ENCODE measurements around the gene ATXN7L3.
"Not testable (repeated sequence)": the region's sequence is repeated elsewhere in the genome, so short reads cannot be mapped to it uniquely, and the experiment has no call there.

ATXN7L3 gene

GRCh38 chr17:44199553-44200477 lies at the start of gene ATXN7L3:
TSS of gene ATXN7L3 (minus strand) at chr17:44199884. CDS start at chr17:44198070, 1,814 bp downstream.
- peak; percentile 99 to 100 for DNase-seq

DNA sequence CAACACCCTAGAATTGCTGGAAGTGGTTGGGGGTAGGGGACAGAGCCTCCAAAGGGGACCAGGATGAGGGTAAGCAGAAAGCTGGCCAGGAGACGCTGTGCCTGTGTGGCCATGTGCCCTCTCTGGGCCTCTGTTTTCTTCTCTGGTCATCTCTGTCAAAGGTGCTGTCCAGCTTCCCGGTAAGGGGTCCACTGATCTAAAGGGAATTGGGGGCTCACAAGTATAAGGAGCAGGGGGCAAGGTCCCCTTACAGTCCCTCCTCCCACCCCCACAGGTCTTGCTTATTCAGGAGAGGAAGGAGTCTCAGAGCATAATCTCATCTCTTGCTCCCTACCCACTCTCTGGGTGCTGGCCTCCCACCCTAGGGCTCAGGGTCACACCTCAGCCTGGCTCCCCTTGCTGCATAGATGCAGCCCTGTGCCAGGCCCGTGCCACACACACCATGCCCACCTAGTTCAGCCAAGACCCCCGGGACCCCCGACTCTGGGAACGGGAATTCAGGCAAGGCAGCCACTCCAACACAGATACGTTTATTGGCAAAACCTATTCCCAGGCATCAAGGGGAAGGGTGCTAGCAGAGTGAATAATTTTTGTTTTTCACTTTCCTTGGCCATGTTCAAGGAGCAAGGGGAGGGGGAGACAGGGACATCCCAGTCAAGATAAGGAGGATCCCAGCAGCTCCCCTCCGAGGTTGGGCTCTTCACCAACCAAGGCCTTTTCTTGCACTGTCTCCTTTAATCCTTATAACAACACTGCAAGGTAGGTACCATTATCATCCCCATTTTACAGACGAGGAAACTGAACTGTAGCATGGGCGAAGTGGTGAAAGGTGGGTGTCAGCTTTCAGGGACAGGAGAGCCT lies 48.4 kb upstream of the ATXN7L3 start:
- no peak for DNase-seq

DNA sequence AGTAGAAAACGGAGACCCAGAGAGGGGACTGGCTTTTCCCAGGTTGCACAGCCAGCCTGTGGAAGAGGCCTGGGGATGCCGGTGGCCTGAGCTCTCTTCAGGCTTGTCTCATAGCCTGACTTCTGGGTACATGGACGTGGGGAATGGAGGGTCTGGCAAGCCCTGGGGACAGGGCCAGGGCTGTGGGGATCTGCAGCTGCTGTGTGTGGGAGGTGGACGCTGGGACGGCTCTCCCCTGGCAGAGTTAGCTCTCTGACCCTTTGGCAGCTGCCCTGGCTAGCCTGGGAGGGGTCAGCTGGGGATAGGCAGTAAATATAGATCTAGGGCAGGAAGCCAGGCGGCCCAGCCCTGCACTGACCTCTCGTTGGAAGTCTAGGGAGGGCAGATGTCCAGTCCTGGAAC lies 47.8 kb upstream of the ATXN7L3 start:
- no peak for DNase-seq

DNA sequence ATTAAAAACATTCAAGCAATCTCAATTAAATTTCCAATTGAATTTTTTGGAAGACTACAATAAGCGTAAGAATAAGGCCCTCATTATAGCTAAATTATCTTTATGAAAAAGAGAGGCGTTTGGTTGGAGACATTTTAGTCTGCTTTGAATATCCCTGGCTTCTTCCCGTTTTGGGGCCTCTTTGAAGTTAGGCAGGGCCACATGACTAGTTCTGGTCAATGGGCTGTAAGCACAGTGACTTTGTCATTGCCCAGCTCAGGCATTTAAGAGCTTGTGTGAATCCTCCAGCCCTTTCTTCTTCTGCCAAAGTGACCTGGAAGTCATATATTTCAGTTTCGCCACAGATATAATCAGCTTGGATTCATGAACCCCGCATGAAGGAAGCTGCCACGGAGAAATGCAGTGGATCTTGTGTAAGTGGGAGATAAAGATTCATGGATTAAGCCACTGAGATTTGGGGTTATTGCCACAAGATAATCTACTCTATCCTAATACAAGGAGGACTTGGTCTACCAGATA lies 41.5 kb upstream of the ATXN7L3 start:
- no peak for DNase-seq

DNA sequence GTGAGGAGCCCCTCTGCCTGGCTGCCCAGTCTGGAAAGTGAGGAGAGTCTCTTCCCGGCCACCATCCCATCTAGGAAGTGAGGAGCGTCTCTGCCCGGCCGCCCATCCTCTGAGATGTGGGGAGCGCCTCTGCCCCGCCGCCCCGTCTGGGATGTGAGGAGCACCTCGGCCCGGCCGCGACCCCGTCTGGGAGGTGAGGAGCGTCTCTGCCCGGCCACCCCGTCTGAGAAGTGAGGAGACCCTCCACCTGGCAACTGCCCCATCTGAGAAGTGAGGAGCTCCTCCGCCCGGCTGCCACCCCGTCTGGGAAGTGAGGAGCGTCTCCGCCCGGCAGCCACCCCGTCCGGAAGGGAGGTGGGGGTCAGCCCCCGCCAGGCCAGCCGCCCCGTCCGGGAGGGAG lies 38.2 kb upstream of the ATXN7L3 start:
- not testable (repeated sequence) for DNase-seq

DNA sequence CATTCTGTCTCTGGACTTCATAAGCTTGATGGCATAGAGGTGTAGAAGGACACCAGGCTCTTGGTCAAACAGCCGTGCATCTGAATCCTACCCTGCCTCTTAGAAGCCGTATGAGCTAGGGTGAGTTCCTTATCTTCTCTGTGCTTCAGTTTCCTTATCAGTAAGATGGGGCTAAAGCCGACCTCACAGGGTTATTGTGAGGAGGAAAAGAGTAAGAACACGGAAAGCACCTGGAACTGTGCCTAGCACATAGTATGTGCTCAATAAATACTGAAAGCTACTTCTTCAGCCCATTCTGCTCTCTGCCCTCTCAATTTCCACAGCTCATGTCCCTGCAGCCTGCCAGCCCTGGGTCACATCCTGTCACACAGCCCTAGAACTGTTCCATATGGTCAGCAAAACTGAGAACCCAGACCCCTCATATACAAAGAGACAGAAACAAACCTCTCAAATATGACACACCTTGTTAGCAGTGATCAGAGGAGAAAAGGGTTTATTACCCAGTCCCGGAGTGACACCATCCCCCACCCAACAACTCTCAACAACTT lies 36.8 kb upstream of the ATXN7L3 start:
- DNase-seq: no peak

DNA sequence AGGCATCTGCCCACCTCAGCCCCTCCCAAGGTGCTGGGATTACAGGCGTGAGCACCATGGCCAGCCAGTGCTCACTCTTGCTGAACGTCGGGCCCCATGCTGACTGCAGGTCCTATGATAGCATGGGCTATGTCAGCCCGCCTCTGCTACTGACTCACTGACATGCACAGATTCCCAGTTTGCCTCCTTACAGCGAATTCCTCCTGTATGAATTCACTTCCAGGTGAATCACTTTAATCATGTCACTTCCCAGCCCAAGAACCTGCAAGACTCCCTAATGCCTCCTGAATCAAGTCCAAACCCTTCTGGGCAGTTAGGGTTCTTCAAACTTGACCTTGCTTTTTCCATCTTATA lies 35.9 kb upstream of the ATXN7L3 start:
- DNase-seq: no peak

- no peak for DNase-seq
These were observed 33.9 kb upstream of the ATXN7L3 start for GRCh38 chr17:44233582-44233981.

DNA sequence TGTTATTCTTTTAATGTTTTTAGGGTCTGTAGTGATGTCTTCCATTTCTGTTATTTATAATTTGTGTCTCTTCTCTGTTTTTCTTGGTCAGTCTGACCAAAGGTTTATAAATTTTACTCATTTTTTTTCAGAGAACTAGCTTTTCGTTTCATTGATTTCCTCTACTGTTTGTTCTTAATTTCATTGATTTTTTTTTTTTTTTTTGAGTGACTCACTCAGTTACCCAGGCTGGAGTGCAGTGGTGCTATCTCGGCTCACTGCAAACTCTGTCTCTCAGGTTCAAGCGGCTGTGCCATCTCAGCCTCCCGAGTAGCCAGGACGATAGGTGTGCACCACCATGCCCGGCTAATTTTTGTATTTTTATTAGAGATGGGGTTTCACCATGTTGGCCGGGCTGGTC lies 32.4 kb upstream of the ATXN7L3 start:
- no peak for DNase-seq

GRCh38 chr17:44230140-44230539 lies 30.5 kb upstream of the ATXN7L3 start:
- DNase-seq: no peak

DNA sequence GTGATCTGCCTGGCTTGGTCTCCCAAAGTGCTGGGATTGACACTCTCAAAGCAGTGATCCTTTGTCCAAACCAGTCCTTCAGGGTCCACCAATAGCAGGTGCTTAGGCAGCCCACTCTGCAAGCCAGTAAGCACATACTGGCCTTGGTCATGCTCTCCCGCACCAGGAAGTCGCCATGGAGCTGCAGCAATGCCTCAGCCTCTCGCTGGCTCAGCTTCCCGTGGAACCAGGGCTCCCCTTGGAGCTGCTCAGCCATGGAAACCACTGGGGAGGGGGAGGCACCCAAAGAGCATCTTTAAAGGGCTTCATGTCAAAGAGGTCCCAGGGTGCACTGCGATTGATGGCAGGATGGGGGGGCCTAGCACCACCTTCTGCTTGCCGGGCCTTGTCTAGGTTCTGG lies 29.4 kb upstream of the ATXN7L3 start:
- DNase-seq: no peak

GRCh38 chr17:44223541-44224071 lies 23.9 kb upstream of the ATXN7L3 start:
- DNase-seq: no peak

DNA sequence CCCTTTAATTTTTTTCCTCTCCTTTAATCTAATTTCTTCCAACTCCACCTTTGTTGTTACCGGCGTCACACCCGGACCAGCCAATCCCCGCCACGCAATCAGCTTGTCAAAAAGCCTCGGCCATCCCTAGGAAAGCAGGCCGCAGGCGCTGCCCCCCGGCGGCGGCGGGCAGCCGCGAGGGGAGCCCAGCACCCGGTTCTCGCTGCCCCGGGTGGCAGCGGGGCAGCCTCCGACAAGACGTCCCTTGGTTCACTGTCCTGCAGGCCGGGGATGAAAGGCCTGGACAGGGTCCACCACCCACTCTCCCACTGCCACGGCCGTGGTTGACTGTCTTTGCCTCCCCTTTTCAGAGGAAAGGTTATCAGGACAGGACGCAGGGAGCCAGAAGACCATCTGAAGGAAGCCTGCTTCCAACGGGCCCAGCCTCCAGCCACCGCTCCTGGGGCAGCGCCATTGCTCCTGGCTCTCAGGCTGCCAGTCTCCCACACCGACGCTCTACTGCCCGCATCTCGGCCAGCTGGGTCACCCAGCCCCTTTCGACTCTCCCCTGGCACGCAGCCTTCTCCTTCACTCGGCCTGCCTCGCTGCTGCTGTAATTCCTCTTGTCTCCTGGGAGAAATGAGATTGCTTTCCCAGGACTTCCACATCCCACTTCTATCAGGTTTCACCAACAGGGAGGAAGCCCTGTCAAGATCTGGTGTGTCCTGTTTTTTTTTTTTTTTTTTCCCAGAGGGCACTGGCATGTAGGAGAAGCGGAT lies 22.6 kb upstream of the ATXN7L3 start:
- peak; percentile 44 to 65 for DNase-seq

DNA sequence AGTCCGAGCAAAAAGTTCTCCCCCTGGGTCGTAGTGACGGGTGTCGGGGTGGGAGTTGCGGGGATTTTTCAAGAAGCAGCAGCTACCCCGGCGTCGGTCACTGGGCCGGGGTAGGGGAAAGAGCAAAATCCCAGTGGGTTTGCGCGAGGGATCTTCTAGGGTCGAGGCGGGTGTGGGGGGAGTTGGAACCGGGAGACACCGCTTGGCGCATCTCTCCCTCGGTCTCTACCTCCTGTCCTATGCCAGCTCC lies 22.1 kb upstream of the ATXN7L3 start:
- no peak for DNase-seq

DNA sequence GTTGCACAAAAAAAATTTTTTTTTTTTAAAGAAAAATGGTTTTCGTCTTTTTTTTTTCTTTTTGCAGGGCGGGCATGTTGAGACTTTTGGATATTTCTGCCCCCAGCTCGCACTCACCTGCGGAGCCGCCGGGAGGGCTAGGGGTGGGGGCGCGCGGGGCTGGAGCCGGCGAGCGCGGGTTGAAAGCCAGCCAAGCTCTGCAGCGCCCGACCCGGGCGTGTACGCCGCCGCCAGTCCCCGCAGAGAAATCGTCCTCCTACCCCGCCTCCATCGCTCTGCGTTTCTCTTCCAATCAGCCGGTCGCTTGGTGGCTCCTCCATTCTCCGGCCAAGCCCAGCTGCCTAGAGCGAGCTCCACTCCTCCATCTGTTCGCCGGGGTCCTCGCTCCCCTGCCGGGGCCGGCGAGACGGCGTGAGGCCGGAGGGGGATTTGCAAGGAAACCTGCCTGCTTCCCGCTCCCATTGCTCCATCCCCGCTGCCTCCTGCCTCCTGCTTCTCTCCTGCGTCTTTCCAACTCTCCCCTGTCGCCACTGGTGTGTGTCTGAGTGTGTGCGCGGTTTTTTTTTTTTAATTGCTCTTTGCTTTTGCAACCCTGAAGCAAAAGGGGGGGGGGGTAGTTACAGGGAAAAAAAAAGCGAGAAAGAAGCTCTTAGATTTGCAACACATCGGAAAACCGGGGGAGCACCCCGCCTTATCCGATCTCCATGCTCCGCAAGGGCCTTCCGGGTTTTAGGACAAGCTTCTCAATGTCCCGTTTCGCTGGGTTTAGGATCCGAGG lies 21.6 kb upstream of the ATXN7L3 start:
- DNase-seq: peak; percentile 56 to 69

GRCh38 chr17:44220213-44221083 lies 20.8 kb upstream of the ATXN7L3 start:
- peak; percentile 39 to 61 for DNase-seq

DNA sequence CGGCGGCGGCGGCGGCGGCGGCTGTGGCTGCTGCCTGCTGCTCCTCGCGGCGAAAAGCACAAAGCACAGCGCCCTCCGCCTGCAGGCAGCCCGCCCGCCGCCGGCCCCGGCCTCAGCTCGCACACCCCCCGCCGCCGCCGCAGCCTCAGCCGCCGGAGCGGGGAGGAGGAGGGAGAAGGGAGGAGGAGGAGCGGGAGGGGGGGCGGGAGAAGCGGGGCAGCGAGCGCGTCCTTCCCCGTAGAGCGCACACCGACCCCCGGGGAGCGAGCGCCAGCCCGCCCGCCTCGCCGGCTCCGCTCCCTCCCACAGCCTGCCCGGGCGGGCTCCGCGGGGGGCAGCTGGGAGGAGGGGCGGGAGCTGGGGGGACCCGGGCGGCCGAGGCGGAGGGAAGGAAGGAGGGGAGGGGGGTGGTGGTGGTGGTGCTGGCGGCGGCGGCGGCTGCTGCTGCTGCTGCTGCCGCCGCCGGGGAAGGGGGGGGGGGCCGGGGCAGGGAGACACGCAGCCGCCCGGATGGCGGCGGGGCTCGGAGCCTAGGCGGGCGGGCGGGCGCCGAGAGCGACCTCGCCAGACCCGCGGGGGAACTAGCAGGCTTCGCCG lies 20.0 kb upstream of the ATXN7L3 start, which contains the start of gene UBTF:
TSS of gene UBTF (minus strand) at position 60 of the 597 bp plus-strand sequence. CDS start 1,446 bp downstream, outside the sequence.
- peak; percentile 77 to 86 for DNase-seq

DNA sequence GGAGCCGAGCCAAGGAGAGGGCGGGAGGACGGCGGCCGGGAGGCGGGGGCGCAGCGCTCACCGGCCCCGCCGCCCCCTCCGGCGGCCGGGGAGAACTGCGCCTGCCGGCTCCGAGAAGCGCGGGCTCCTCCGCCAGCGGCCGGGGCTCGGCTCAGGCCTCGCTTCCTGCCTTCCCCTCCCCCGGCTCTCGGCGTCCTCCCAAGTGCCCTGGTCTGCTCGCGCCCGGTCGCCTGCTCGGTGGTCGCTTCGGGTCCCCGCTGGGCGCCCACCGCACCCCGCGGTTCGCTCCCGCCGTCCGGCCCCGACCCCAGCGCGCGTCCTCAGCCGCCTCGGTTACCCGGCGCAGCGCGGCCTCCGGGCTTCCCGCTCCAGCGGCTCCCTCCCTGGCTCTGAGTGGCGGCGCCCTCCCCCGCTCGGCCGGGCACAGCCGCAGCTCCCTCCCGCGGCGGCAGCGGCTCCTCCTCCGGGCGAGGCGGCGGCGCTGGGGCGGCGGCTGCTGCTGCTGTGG lies 19.5 kb upstream of the ATXN7L3 start:
- DNase-seq: peak; percentile 67 to 78

- DNase-seq: peak; percentile 89 to 93
These were observed 18.8 kb upstream of the ATXN7L3 start for GRCh38 chr17:44218344-44219107.

Measured in CD4-positive, alpha-beta T cell treated with Interferon alpha-2 for 1 hour (primary cell).